Measurements from ENCODE around the gene ZBTB16. TPM values are rescaled to one million over a fixed set of nuclear protein-coding genes. Genes with fewer than 3 reads are reported as not detected.

The ZBTB16 gene
- total RNA-seq, 1 experiment from 2014 or later, result 0.44 TPM

DNA sequence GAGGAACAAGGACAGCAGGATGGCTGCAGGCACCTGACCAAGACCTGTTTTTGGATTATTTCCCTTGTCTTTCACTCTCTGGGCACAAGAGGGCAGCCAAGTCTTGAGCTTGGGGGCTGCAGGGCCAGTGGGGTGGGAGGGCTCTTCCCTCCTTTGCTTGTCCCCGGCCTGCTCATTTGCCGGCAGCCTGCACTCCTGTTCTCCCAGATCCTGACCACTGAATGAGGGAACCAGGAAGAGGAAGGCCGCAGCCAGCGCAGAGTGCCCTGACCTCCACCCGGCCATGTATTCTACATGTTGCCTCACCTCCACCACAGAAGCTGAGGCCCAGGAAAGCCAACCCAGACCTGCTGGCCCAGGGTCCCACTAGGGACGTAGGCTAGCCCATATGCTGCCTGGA is 221.2 kb downstream of the ZBTB16 start:
- Histone ChIP-seq H3K27me3 (ENCODE audit: insufficient read depth, low read depth) (peaks cover 15% of the 10 kb centered on the region; the same call in 1 of the 2 replicates), H3K4me3 (no peak overlapping the region), H3K4me2 (no peak overlapping the region), H4K20me1 (ENCODE audit: insufficient read depth) (no peaks in the 10 kb centered on the region), H3F3A (ENCODE audit: insufficient read depth, low read depth) (no peaks in the 10 kb centered on the region), H2AFZ (no peak overlapping the region), H3K9me2 (ENCODE audit: insufficient read depth) (no peaks in the 10 kb centered on the region), H3K36me3 (ENCODE audit: low read depth) (no peaks in the 10 kb centered on the region), H3K27ac (no peak overlapping the region), H3K79me2 (ENCODE audit: low read depth) (no peaks in the 10 kb centered on the region), H3K9me3 (ENCODE audit: insufficient read depth, low read depth) (no peaks in the 10 kb centered on the region), H3K4me1 (replicated peaks; ENCODE audit: insufficient read depth) (no peaks in the 10 kb centered on the region)
- ChIA-PET CTCF (interaction anchor here (0.6 kb wide), 1 partner anchor 9 kb away, joined by 3 read pairs; no protein-coding TSS in a partner anchor), POLR2A (ENCODE audit: unreplicated experiment) (interaction anchor here (0.5 kb wide), 1 partner anchor 60 kb away, joined by 6 read pairs; no protein-coding TSS in a partner anchor)
- peak in 1 of 2 experiments; percentile 17 for DNase-seq
- intact Hi-C loops (cut with micrococcal nuclease; ENCODE audit: unreplicated experiment), result no loop called here
- no TSS peak for BruUV-seq (replicated peaks)
- TF ChIP-seq, protein P1, sequence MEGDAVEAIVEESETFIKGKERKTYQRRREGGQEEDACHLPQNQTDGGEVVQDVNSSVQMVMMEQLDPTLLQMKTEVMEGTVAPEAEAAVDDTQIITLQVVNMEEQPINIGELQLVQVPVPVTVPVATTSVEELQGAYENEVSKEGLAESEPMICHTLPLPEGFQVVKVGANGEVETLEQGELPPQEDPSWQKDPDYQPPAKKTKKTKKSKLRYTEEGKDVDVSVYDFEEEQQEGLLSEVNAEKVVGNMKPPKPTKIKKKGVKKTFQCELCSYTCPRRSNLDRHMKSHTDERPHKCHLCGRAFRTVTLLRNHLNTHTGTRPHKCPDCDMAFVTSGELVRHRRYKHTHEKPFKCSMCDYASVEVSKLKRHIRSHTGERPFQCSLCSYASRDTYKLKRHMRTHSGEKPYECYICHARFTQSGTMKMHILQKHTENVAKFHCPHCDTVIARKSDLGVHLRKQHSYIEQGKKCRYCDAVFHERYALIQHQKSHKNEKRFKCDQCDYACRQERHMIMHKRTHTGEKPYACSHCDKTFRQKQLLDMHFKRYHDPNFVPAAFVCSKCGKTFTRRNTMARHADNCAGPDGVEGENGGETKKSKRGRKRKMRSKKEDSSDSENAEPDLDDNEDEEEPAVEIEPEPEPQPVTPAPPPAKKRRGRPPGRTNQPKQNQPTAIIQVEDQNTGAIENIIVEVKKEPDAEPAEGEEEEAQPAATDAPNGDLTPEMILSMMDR (conservative IDR thresholded peaks at IDR 0.05), result peak; percentile 56; the same call in 1 of the 2 replicates
- no peak for TF ChIP-seq EZH2 (IDR thresholded peaks at IDR 0.05; ENCODE audit: low read depth)

GRCh38 chr11:114281388-114281956 is 222.0 kb downstream of the ZBTB16 start:
- Histone ChIP-seq H3K27ac (no peak overlapping the region), H3F3A (ENCODE audit: insufficient read depth, low read depth) (no peaks in the 10 kb centered on the region), H3K9me3 (ENCODE audit: insufficient read depth, low read depth) (no peaks in the 10 kb centered on the region), H3K79me2 (ENCODE audit: low read depth) (no peaks in the 10 kb centered on the region), H3K4me2 (no peak overlapping the region), H4K20me1 (ENCODE audit: insufficient read depth) (no peaks in the 10 kb centered on the region), H3K27me3 (ENCODE audit: insufficient read depth, low read depth) (0 out of 2 replicates have a peak, but pooled peaks cover 11% of the 10 kb centered on the region), H3K4me3 (no peak overlapping the region), H2AFZ (no peak overlapping the region), H3K4me1 (replicated peaks; ENCODE audit: insufficient read depth) (no peaks in the 10 kb centered on the region), H3K9me2 (ENCODE audit: insufficient read depth) (no peaks in the 10 kb centered on the region), H3K36me3 (ENCODE audit: low read depth) (no peaks in the 10 kb centered on the region)
- ChIA-PET CTCF (interaction anchor here (0.6 kb wide), 1 partner anchor 9 kb away, joined by 3 read pairs; no protein-coding TSS in a partner anchor), POLR2A (ENCODE audit: unreplicated experiment) (interaction anchor here (0.5 kb wide), 1 partner anchor 59 kb away, joined by 6 read pairs; no protein-coding TSS in a partner anchor)
- no TSS peak for BruUV-seq (replicated peaks)
- DNase-seq, result no peak
- TF ChIP-seq, protein P1 (conservative IDR thresholded peaks at IDR 0.05), result no peak
- TF ChIP-seq EZH2 (IDR thresholded peaks at IDR 0.05; ENCODE audit: low read depth), result no peak
- intact Hi-C loops (cut with micrococcal nuclease; ENCODE audit: unreplicated experiment), result no loop called here

DNA sequence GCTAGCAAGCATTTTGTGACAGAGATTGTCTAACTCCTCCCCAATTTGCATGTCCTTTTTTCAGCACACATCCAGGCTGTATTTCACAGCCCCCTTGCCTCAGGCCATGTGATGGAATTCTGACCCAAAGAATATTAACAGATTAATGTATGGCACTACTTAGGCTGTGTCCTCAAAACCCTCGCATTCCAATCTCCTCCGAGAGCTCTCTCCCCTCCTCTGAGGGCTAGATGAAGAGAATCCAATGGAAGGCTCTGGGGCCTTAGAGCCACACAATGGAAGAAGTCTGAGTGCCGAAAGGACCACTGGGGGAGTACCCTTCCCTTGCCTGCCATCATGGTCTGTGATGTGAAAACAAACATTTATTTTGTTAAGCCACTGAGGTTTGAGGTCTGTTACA is 223.0 kb downstream of the ZBTB16 start:
- intact Hi-C loops (cut with micrococcal nuclease; ENCODE audit: unreplicated experiment), result no loop called here
- no peaks in the 10 kb centered on the region for H3K4me1 ChIP-seq (replicated peaks; ENCODE audit: insufficient read depth)
- H3K79me2 ChIP-seq (ENCODE audit: low read depth), result no peaks in the 10 kb centered on the region

More for the DNA sequence above, 223.0 kb downstream of the ZBTB16 start:
- POLR2A ChIA-PET (ENCODE audit: unreplicated experiment), result no interaction called here
- no peak for TF ChIP-seq EZH2 (IDR thresholded peaks at IDR 0.05; ENCODE audit: low read depth)
- TF ChIP-seq, protein P1 (conservative IDR thresholded peaks at IDR 0.05), result no peak
- DNase-seq, result no peak
- CTCF ChIA-PET, result no interaction called here
- Histone ChIP-seq H3K4me3 (no peak overlapping the region), H3K27ac (no peak overlapping the region), H4K20me1 (ENCODE audit: insufficient read depth) (no peaks in the 10 kb centered on the region), H3K9me2 (ENCODE audit: insufficient read depth) (no peaks in the 10 kb centered on the region), H2AFZ (no peak overlapping the region), H3K9me3 (ENCODE audit: insufficient read depth, low read depth) (no peaks in the 10 kb centered on the region), H3F3A (ENCODE audit: insufficient read depth, low read depth) (no peaks in the 10 kb centered on the region), H3K27me3 (ENCODE audit: insufficient read depth, low read depth) (0 out of 2 replicates have a peak, but pooled peaks cover 8% of the 10 kb centered on the region), H3K4me2 (no peak overlapping the region), H3K36me3 (ENCODE audit: low read depth) (no peaks in the 10 kb centered on the region)
- BruUV-seq (replicated peaks), result no TSS peak
